ENCODE data around the gene EIF5B.

Gene EIF5B

GRCh38 chr2:99374747-99375146 lies 37.6 kb downstream of the EIF5B start:
- no peak for DNase-seq

DNA sequence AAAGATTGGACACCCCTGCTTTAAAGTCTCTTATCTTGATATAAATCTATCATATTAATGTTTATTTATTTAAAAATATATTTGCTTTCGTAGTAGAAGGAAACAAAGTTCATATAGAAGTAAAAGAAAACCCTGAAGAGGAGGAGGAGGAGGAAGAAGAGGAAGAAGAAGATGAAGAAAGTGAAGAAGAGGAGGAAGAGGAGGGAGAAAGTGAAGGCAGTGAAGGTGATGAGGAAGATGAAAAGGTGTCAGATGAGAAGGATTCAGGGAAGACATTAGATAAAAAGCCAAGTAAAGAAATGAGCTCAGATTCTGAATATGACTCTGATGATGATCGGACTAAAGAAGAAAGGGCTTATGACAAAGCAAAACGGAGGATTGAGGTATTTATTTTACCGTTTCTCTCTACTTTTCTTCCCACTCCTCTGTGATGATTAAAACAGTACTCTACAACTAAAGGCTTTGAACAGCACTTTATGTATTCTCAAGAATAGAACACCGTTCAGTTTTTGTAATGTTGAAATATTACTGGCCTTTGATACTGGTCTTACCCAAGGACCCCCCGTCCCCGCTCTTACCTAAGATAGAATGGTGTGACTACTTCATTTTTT lies 39.2 kb downstream of the EIF5B start:
- no peak for DNase-seq

GRCh38 chr2:99377879-99378278 lies 40.7 kb downstream of the EIF5B start:
- no peak for DNase-seq

DNA sequence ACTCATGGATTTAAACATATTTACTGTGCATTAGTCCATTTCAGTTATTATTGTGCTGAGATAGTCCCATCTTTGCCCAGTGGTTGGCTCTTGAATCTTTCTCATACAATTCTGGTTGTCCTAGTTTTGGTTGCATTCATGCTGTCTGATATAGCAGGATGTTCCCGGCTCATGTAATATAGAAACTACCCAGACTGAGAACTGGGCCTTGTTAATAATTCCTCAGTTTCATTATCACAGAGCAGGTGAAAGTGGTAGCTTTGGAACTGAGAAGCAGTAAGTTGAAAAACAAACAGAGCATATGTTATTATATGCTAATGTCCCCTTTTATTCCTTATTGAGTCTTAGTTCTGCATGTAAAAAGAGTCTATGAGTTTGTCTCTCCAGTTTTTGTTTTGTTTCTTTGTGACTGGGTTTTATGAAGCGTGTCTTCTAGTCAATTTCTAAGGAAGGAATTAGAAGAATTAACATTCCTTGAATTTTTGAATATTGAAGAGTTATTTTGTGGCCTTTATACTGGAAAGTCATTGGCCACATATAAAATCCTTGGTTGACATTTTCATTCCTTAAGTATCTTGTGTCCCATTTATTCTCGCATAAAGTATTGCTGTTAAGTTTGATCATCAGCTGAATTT lies 43.3 kb downstream of the EIF5B start:
- DNase-seq, result no peak

DNA sequence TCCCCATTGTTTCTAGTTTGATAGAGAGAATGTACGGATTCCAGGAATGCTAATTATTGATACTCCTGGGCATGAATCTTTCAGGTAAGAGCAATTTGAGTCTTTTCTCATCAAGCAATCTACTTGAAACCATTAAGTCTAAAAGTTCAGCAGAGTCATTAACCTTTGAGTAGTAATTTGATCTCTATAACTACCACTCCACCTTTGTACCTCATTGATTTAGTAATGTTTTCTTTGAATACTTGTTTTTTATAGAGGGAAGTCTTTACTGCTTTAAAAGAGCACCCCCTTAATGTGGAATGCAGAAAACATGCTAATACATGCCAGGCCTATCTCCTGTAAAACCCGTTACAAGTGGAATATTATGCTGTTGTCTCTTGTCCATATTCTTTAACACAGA lies 45.0 kb downstream of the EIF5B start:
- DNase-seq, result no peak

- DNase-seq, result no peak
Measured at GRCh38 chr2:99386011-99386410, 48.8 kb downstream of the EIF5B start.

DNA sequence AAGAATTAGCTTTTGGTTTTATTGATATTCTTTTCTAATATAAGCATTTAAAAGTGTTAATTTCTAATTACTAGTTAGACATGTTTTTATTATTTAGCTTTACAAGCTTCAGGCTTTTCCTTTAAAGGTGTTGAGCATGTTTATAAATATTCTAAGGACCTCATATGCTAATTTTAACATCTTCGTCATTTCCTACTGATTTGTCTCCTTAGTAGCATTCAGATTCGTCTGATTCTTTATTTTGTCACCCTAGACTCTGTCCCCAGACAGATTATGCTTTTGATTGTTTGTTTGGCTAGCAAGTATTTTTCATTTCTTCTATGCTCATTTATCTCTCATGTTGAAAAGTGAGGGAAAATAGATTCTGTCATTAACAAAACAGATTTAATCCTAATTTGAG lies 51.7 kb downstream of the EIF5B start:
- no peak for DNase-seq

- no peak for DNase-seq
Measured at GRCh38 chr2:99389371-99389770, 52.2 kb downstream of the EIF5B start.

DNA sequence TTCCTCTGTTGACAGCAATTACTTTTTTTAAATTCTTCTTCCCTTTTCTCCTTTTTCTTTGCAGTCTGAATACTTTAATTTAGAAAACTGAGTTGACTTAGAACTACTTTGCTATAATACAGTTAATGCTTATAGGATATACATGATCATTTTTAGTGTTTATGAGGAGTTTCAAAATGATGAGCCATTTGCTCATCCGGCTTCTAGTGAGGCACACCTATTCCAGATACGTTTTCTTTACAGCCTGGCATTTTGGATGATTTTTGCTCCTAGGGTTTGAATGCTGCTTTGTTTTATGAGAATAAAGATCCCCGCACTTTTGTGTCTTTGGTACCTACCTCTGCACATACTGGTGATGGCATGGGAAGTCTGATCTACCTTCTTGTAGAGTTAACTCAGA lies 52.8 kb downstream of the EIF5B start:
- DNase-seq, result no peak

GRCh38 chr2:99395589-99396130 lies 58.5 kb downstream of the EIF5B start:
- DNase-seq, result no peak

GRCh38 chr2:99397266-99397920 lies 60.2 kb downstream of the EIF5B start:
- no peak for DNase-seq

DNA sequence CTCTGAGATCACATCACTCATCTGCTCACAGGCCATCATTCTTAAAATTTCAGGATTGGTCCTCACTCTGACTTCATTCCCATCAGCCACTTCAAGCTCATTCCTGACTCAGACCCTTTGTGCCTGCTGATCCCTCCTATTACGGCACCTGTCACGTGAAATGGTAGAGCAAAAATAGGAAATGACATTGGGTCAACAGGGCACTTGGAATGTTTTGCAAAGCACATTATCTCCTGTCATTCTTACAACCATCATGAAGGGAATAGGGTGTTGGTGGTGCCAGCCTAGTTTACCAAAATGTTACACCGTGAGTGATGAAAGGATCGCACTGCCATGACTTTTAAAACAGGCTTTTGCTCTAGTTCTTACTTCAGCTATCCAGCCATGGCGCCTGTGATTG lies 61.1 kb downstream of the EIF5B start:
- no peak for DNase-seq

DNA sequence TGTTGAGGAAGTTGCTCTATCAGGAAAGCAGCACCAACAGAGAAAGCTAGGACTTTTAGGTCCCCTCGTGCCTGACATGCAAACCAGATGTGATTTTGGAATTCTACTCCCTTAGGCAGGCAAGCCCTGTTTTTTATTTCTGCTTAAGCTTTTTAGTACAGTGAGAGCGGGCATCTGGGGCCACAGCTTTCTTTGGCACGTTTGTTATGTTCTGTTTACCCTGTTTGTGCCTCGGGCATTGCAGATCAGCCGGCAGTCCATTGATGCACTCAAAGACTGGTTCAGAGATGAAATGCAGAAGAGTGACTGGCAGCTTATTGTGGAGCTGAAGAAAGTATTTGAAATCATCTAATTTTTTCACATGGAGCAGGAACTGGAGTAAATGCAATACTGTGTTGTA lies 61.9 kb downstream of the EIF5B start:
- DNase-seq, result no peak

DNA sequence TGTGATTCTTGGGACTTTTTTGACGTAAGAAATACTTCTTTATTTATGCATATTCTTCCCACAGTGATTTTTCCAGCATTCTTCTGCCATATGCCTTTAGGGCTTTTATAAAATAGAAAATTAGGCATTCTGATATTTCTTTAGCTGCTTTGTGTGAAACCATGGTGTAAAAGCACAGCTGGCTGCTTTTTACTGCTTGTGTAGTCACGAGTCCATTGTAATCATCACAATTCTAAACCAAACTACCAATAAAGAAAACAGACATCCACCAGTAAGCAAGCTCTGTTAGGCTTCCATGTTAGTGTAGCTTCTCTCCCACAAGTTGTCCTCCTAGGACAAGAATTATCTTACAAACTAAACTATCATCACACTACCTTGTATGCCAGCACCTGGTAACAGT lies 62.6 kb downstream of the EIF5B start:
- DNase-seq, result no peak

- no peak for DNase-seq
Measured at GRCh38 chr2:99401841-99402240, 64.7 kb downstream of the EIF5B start.

DNA sequence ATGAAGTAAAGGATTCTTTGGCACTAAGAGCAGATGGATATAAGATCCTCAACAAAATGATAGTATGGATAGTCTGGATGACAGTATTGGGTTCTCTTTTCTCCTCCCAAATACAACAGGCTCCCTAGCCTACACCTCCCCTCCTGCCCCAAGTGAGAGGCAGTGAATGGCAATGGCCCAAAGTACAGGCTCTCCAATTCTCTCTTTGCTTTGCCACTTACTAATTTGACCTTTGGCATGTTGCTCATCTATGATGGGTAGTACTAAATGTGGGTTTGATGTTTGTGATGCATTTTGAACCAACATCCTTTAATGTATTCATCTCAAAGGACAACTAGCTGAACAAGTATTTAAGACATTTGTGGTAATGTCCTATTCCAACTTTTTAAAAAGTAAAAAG lies 65.9 kb downstream of the EIF5B start:
- no peak for DNase-seq

DNA sequence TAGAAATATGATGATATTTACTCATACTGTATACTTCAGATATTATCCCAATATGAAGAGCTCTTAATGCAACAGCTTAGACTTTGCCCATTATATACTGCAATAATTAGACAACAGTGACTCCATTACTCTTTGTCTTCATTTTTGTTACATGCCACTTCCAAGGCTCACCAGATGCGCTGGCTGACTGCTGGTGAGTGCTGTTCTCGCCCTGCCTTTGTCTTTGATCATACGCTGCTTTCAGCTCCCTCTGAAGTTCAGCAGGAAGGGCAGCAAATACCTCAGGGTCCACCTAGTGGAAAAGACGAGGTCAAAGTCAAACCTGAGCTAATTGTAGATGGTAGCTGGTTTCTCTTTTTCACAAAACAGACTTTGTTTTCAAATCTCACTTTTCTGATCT lies 66.3 kb downstream of the EIF5B start:
- DNase-seq, result no peak

DNA sequence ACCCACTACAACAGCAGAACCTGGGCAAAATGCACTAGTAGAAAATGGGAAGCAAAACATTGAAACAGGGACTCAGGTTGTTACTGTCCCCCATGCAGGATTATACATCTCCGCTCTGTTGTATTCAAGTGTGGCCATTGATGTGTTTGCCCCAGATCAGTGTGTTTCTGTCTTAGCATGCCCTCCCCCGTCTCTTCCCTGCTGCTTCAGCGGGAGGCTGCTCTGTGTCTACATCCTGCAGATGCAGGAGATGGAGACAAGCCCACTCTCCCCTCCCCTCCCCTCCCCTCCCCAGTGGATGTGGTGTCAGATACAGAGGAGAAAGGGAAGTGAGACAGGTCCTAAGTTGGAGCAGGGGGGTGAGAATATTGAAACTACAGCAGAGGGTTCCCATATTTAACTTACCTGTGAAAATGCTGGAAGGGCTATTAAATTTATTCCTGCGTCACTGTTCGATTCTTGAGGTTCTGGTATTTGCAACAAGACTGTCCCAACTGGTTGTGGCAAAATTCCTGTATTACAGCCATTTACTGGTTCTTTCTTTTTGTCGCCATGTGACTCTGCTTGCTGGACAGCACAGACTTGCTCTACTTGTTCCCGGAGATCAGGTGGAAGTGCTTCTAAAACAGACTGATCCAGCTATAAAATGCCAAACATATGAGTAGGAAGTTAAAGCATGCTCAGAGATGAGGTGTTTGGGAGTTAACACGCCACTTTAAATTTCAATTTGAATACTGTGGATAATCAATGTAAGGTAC lies 67.0 kb downstream of the EIF5B start:
- no peak for DNase-seq

DNA sequence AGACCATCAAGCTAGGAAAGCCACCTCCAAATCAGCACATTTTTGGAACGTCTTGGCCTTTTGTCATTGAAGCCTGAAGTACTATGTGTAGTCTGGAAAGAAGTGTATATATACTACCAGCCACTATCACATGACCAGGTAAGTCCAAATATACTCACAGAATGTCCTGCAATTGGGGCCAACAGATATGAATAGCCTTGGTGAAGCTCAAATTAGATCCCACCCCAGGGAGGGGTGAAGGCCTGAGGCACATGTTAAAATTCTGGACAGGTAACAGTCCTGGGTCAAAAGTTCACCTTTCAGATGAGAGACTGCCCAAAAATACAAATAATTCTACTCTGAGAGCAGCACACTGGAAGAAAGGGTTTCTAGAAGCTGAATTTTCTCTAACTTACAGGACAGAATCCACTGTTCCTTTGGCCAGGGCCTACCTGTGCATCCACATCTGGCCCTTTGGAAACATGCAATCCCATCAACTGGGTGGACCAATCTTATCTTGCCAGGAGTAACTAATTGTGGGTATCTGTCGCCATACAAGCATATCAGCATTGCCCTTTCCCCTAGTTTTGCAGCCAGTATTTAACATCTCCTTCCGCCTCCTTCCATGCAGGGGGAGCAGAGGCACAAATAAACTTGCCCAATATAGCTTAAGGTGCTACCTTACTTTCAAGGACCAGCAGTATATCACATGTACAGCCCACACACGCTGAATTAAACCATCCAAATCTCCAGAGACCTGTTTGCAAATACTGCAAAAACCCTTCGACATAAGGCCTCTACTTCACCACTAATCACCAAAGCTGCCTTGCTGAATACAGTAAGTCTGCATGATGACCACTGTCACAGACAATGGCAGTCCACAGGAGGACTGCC lies 67.8 kb downstream of the EIF5B start:
- DNase-seq, result no peak

- DNase-seq, result no peak
Measured at GRCh38 chr2:99406137-99406536, 68.9 kb downstream of the EIF5B start.

- DNase-seq, result no peak
Measured at GRCh38 chr2:99410276-99410675, 73.1 kb downstream of the EIF5B start.

GRCh38 chr2:99414566-99414965 lies 77.4 kb downstream of the EIF5B start:
- no peak for DNase-seq

DNA sequence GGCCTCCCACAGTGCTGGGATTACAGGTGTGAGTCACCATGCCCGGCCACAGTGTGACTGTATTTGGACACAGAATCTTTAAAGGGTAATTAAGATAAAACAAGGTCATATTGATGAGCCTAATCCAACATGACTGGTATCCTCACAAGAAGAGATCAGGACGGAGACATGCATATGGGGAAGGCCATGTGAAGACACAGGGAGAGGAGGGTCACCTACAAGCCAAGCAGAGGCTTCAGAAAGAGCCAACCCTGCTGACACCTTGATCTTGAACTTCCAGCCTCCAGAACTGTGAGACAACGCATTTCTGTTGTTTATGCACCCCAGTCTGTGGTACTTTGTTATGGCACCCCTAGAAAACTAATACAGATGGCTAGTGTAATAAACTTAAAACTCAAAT lies 80.2 kb downstream of the EIF5B start:
- no peak for DNase-seq
